Activated T-helper 17 cell treated with anti-CD3 and anti-CD28 coated beads, Interleukin-2, amount 50 U/mL, for 72 hours (primary cell): ENCODE results near the gene TTBK2. TPM values are rescaled to one million over a fixed set of nuclear protein-coding genes. Genes with fewer than 3 reads are reported as not detected.

ENCODE experiments used
- ATAC-seq: fragments of 150-1000 bp; cut with Tn5 transposase; replicated peaks from 2 replicates; pipeline ENCODE4 v1.10.0; 2021; ENCODE audit warnings: mild to moderate bottlenecking, moderate library complexity
- H3K27ac Mint-ChIP-seq: one replicate; pipeline ENCODE4 v1.8.0; 2022; ENCODE audit warnings: mixed read lengths
- H3K27me3 Mint-ChIP-seq: one replicate; pipeline ENCODE4 v1.8.0; 2022; ENCODE audit warnings: mixed read lengths
- H3K36me3 Mint-ChIP-seq: one replicate; pipeline ENCODE4 v1.8.0; 2022; ENCODE audit warnings: low read depth, mild to moderate bottlenecking, mixed read lengths
- H3K4me1 Mint-ChIP-seq: one replicate; pipeline ENCODE4 v1.8.0; 2022; ENCODE audit warnings: mixed read lengths
- H3K4me3 Mint-ChIP-seq: one replicate; pipeline ENCODE4 v1.8.0; 2022; ENCODE audit warnings: mild to moderate bottlenecking, mixed read lengths
- H3K9me3 Mint-ChIP-seq: one replicate; pipeline ENCODE4 v1.8.0; 2022; ENCODE audit warnings: mixed read lengths
- total RNA-seq, 2 donors: library from RNA; stranded (reverse); gene quantifications; one replicate each; pipeline ENCODE4 v1.2.3, GENCODE V29; 2022

The TTBK2 gene
- total RNA-seq, 2 donors from 2014 or later = 8.1 to 10.7 TPM

- Mint-ChIP-seq H3K36me3 (peaks cover 14% of the 10 kb centered on the region), H3K4me1 (peaks cover 5% of the 10 kb centered on the region), H3K27ac (no peak overlapping the region), H3K4me3 (no peak overlapping the region), H3K27me3 (no peaks in the 10 kb centered on the region), H3K9me3 (no peaks in the 10 kb centered on the region)
- no peak for ATAC-seq
These were observed 41.1 kb downstream of the TTBK2 start for GRCh38 chr15:42879443-42879842.

- H3K4me3 Mint-ChIP-seq = no peak overlapping the region
- ATAC-seq = no peak
- H3K9me3 Mint-ChIP-seq = no peaks in the 10 kb centered on the region
- no peak overlapping the region for H3K27ac Mint-ChIP-seq
- H3K4me1 Mint-ChIP-seq = peaks cover 5% of the 10 kb centered on the region
- no peaks in the 10 kb centered on the region for H3K27me3 Mint-ChIP-seq
- peaks cover 8% of the 10 kb centered on the region for H3K36me3 Mint-ChIP-seq
These were observed 44.4 kb downstream of the TTBK2 start for GRCh38 chr15:42876224-42876623.

GRCh38 chr15:42868683-42869082 is 51.9 kb downstream of the TTBK2 start:
- peaks cover 40% of the 10 kb centered on the region for H3K36me3 Mint-ChIP-seq
- H3K27me3 Mint-ChIP-seq = no peaks in the 10 kb centered on the region
- no peak overlapping the region for H3K27ac Mint-ChIP-seq
- no peak overlapping the region for H3K4me3 Mint-ChIP-seq
- no peaks in the 10 kb centered on the region for H3K9me3 Mint-ChIP-seq
- no peaks in the 10 kb centered on the region for H3K4me1 Mint-ChIP-seq
- ATAC-seq = no peak

- Mint-ChIP-seq H3K36me3 (peaks cover 50% of the 10 kb centered on the region), H3K27me3 (no peaks in the 10 kb centered on the region), H3K27ac (no peak overlapping the region), H3K4me3 (no peak overlapping the region), H3K4me1 (no peaks in the 10 kb centered on the region), H3K9me3 (no peaks in the 10 kb centered on the region)
- no peak for ATAC-seq
These were observed 56.9 kb downstream of the TTBK2 start for GRCh38 chr15:42863572-42864239.

- H3K4me1 Mint-ChIP-seq = no peaks in the 10 kb centered on the region
- no peak overlapping the region for H3K27ac Mint-ChIP-seq
- H3K9me3 Mint-ChIP-seq = no peaks in the 10 kb centered on the region
- no peak for ATAC-seq
- H3K27me3 Mint-ChIP-seq = no peaks in the 10 kb centered on the region
- H3K36me3 Mint-ChIP-seq = peaks cover 40% of the 10 kb centered on the region
- H3K4me3 Mint-ChIP-seq = no peak overlapping the region
These were observed 61.4 kb downstream of the TTBK2 start for GRCh38 chr15:42858999-42859789.

GRCh38 chr15:42858540-42858939 is 62.0 kb downstream of the TTBK2 start:
- H3K27me3 Mint-ChIP-seq = no peaks in the 10 kb centered on the region
- H3K27ac Mint-ChIP-seq = no peak overlapping the region
- H3K4me3 Mint-ChIP-seq = no peak overlapping the region
- peaks cover 35% of the 10 kb centered on the region for H3K36me3 Mint-ChIP-seq
- no peak for ATAC-seq
- H3K4me1 Mint-ChIP-seq = no peaks in the 10 kb centered on the region
- no peaks in the 10 kb centered on the region for H3K9me3 Mint-ChIP-seq

- peaks cover 13% of the 10 kb centered on the region for H3K36me3 Mint-ChIP-seq
- no peak overlapping the region for H3K27ac Mint-ChIP-seq
- H3K4me3 Mint-ChIP-seq = no peak overlapping the region
- no peak for ATAC-seq
- no peaks in the 10 kb centered on the region for H3K9me3 Mint-ChIP-seq
- no peaks in the 10 kb centered on the region for H3K4me1 Mint-ChIP-seq
- H3K27me3 Mint-ChIP-seq = no peaks in the 10 kb centered on the region
These were observed 66.0 kb downstream of the TTBK2 start for GRCh38 chr15:42854576-42854975.

- Mint-ChIP-seq H3K36me3 (no peaks in the 10 kb centered on the region), H3K9me3 (no peaks in the 10 kb centered on the region), H3K27me3 (no peaks in the 10 kb centered on the region), H3K4me1 (no peaks in the 10 kb centered on the region), H3K4me3 (no peak overlapping the region), H3K27ac (no peak overlapping the region)
- ATAC-seq = no peak
These were observed 70.7 kb downstream of the TTBK2 start for GRCh38 chr15:42849836-42850235.

- H3K4me1 Mint-ChIP-seq = no peaks in the 10 kb centered on the region
- ATAC-seq = no peak
- H3K27me3 Mint-ChIP-seq = no peaks in the 10 kb centered on the region
- H3K9me3 Mint-ChIP-seq = no peaks in the 10 kb centered on the region
- H3K27ac Mint-ChIP-seq = no peak overlapping the region
- H3K36me3 Mint-ChIP-seq = no peaks in the 10 kb centered on the region
- H3K4me3 Mint-ChIP-seq = no peak overlapping the region
These were observed 71.7 kb downstream of the TTBK2 start for GRCh38 chr15:42848846-42849245.

- no peaks in the 10 kb centered on the region for H3K36me3 Mint-ChIP-seq
- no peak overlapping the region for H3K27ac Mint-ChIP-seq
- H3K4me3 Mint-ChIP-seq = no peak overlapping the region
- H3K27me3 Mint-ChIP-seq = no peaks in the 10 kb centered on the region
- no peaks in the 10 kb centered on the region for H3K9me3 Mint-ChIP-seq
- ATAC-seq = no peak
- H3K4me1 Mint-ChIP-seq = no peaks in the 10 kb centered on the region
These were observed 73.9 kb downstream of the TTBK2 start for GRCh38 chr15:42846647-42847046.

GRCh38 chr15:42845581-42845980 is 75.0 kb downstream of the TTBK2 start:
- no peak overlapping the region for H3K4me3 Mint-ChIP-seq
- no peak for ATAC-seq
- no peaks in the 10 kb centered on the region for H3K27me3 Mint-ChIP-seq
- H3K9me3 Mint-ChIP-seq = no peaks in the 10 kb centered on the region
- H3K27ac Mint-ChIP-seq = no peak overlapping the region
- no peaks in the 10 kb centered on the region for H3K4me1 Mint-ChIP-seq
- peaks cover 3% of the 10 kb centered on the region for H3K36me3 Mint-ChIP-seq

GRCh38 chr15:42843699-42844098 is 76.9 kb downstream of the TTBK2 start:
- Mint-ChIP-seq H3K27ac (no peak overlapping the region), H3K36me3 (peaks cover 15% of the 10 kb centered on the region), H3K9me3 (no peaks in the 10 kb centered on the region), H3K4me3 (no peak overlapping the region), H3K27me3 (no peaks in the 10 kb centered on the region), H3K4me1 (no peaks in the 10 kb centered on the region)
- ATAC-seq = no peak

- ATAC-seq = no peak
- Mint-ChIP-seq H3K4me3 (no peak overlapping the region), H3K4me1 (no peaks in the 10 kb centered on the region), H3K27ac (no peak overlapping the region), H3K9me3 (no peaks in the 10 kb centered on the region), H3K27me3 (no peaks in the 10 kb centered on the region), H3K36me3 (peaks cover 15% of the 10 kb centered on the region)
These were observed 84.3 kb downstream of the TTBK2 start for GRCh38 chr15:42836251-42836650.

GRCh38 chr15:42832576-42832975 is 88.0 kb downstream of the TTBK2 start:
- no peak overlapping the region for H3K4me3 Mint-ChIP-seq
- no peaks in the 10 kb centered on the region for H3K9me3 Mint-ChIP-seq
- no peaks in the 10 kb centered on the region for H3K4me1 Mint-ChIP-seq
- H3K27ac Mint-ChIP-seq = no peak overlapping the region
- no peaks in the 10 kb centered on the region for H3K27me3 Mint-ChIP-seq
- no peak for ATAC-seq
- H3K36me3 Mint-ChIP-seq = peaks cover 16% of the 10 kb centered on the region

GRCh38 chr15:42826251-42826890 is 94.2 kb downstream of the TTBK2 start:
- Mint-ChIP-seq H3K4me1 (no peaks in the 10 kb centered on the region), H3K4me3 (no peak overlapping the region), H3K9me3 (no peaks in the 10 kb centered on the region), H3K27me3 (no peaks in the 10 kb centered on the region), H3K27ac (no peak overlapping the region), H3K36me3 (peaks cover 35% of the 10 kb centered on the region)
- peak; percentile 56 for ATAC-seq
